IMR-90 (cell line): Measurements from ENCODE around the gene RUNX1.

Experiments used
- SMC3 ChIP-seq: fragments of 150-350 bp; IDR thresholded peaks from 2 replicates; pipeline ENCODE4 v1.6.1; 2016; ENCODE audit warnings: low read depth, mild to moderate bottlenecking, antibody characterized with exemption, low read length, moderate library complexity
- TF ChIP-seq, protein P1 (sequence below): conservative IDR thresholded peaks from 2 replicates; pipeline ENCODE4 v1.5.1; 2012; ENCODE audit warnings: mild to moderate bottlenecking, low read depth, low read length, improper control_type of control experiment

- TF ChIP-seq, protein P1, sequence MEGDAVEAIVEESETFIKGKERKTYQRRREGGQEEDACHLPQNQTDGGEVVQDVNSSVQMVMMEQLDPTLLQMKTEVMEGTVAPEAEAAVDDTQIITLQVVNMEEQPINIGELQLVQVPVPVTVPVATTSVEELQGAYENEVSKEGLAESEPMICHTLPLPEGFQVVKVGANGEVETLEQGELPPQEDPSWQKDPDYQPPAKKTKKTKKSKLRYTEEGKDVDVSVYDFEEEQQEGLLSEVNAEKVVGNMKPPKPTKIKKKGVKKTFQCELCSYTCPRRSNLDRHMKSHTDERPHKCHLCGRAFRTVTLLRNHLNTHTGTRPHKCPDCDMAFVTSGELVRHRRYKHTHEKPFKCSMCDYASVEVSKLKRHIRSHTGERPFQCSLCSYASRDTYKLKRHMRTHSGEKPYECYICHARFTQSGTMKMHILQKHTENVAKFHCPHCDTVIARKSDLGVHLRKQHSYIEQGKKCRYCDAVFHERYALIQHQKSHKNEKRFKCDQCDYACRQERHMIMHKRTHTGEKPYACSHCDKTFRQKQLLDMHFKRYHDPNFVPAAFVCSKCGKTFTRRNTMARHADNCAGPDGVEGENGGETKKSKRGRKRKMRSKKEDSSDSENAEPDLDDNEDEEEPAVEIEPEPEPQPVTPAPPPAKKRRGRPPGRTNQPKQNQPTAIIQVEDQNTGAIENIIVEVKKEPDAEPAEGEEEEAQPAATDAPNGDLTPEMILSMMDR, result no peak
- TF ChIP-seq SMC3, result no peak
Observed at GRCh38 chr21:35081861-35082260, 32.8 kb upstream of the RUNX1 start.
